PFSK-1 (cell line): Measurements from ENCODE around the gene RNF141.

Source experiments
- FOXP2 ChIP-seq: optimal IDR thresholded peaks from 2 replicates; pipeline ENCODE3; 2011; ENCODE audit warnings: borderline replicate concordance, control low read depth, inconsistent platforms; ENCODE audit not compliant: insufficient read depth; ENCODE audit errors: extremely low read length, extremely low read depth
- POLR2AphosphoS5 ChIP-seq: IDR thresholded peaks from 2 replicates; pipeline ENCODE4 v1.6.1; 2012; ENCODE audit warnings: low read depth, mild to moderate bottlenecking, control low read depth, low read length, moderate library complexity
- REST ChIP-seq, 2 experiments: IDR thresholded peaks; 2 replicates each; pipeline versions ENCODE4 v1.6.1 to v1.8.0; 2011 to 2012; ENCODE audit warnings: low read depth in 2 of 2, low read length in 2 of 2, control low read depth in 1 of 2, inconsistent platforms in 1 of 2, mild to moderate bottlenecking in 1 of 2, moderate library complexity in 1 of 2; ENCODE audit not compliant: insufficient read depth in 1 of 2
- SIN3A ChIP-seq: IDR thresholded peaks from 2 replicates; pipeline ENCODE4 v1.6.1; 2012; ENCODE audit warnings: mild to moderate bottlenecking, low read length, moderate library complexity, borderline replicate concordance; ENCODE audit not compliant: insufficient read depth
- TAF1 ChIP-seq: IDR thresholded peaks from 2 replicates; pipeline ENCODE4 v1.6.1; 2012; ENCODE audit warnings: low read length, control low read depth, borderline replicate concordance; ENCODE audit not compliant: insufficient read depth

DNA sequence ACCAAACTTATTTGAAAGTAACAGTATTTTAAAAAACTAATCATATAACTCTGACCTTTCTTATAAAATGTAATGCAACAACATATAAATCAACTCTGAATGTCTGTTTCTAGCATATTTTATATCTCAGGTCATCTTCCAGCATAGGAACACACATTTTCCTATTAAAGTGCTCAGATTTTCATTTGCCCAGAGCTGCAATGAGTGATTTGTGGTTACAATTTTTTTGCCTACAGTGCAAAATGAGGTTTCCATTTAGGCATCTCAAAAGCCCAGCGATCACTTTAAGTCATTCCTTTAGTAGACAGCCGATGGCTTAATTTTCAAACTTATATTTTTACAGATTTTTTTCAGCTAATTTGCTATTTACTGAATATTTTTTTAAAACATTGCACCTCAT lies 26.5 kb upstream of the RNF141 start:
- TF ChIP-seq SIN3A: no peak
- no peak for TF ChIP-seq POLR2AphosphoS5
- TF ChIP-seq REST (IDR thresholded peaks at IDR 0.05; ENCODE audit: insufficient read depth in 1 of 2, low read depth in 2 of 2, low read length in 2 of 2): no peak
- no peak for TF ChIP-seq TAF1
- no peak for TF ChIP-seq FOXP2
